ENCODE data around the gene KPNB1.

Gene KPNB1

GRCh38 chr17:47719411-47720152 is 69.9 kb downstream of the KPNB1 start:
- no peak for TF ChIP-seq CTCF (IDR thresholded peaks at IDR 0.05)
- no peak overlapping the region for H3K4me3 ChIP-seq
- peaks cover 0 to 13% (median 7%) of the 10 kb centered on the region in 4 donors for H3K4me1 ChIP-seq
- peaks cover 0 to 91% of the 10 kb centered on the region in 2 donors for H3K27me3 ChIP-seq
- H3K9me3 ChIP-seq = no peaks in the 10 kb centered on the region
- no peaks in the 10 kb centered on the region for H3K36me3 ChIP-seq
- no peak overlapping the region for H3K27ac ChIP-seq
- DNase-seq = no peak
- intact Hi-C loops (cut with DNase I; ENCODE audit: low total_unique reads) = no loop called here

- Histone ChIP-seq H3K27me3 (peaks cover 0 to 91% of the 10 kb centered on the region in 2 donors), H3K27ac (no peak overlapping the region), H3K9me3 (no peaks in the 10 kb centered on the region), H3K4me1 (peaks cover 0 to 13% (median 7%) of the 10 kb centered on the region in 4 donors), H3K4me3 (no peak overlapping the region), H3K36me3 (no peaks in the 10 kb centered on the region)
- TF ChIP-seq CTCF (IDR thresholded peaks at IDR 0.05) = no peak
- intact Hi-C loops (cut with DNase I; ENCODE audit: low total_unique reads) = no loop called here
- no peak for DNase-seq
Measured at GRCh38 chr17:47720196-47720595, 70.5 kb downstream of the KPNB1 start.

- H3K9me3 ChIP-seq = no peaks in the 10 kb centered on the region
- no peak overlapping the region for H3K27ac ChIP-seq
- H3K27me3 ChIP-seq = peaks cover 0 to 91% of the 10 kb centered on the region in 2 donors
- H3K4me3 ChIP-seq = no peak overlapping the region
- H3K36me3 ChIP-seq = no peaks in the 10 kb centered on the region
- no peak for TF ChIP-seq CTCF (IDR thresholded peaks at IDR 0.05)
- peaks cover 0 to 13% (median 7%) of the 10 kb centered on the region in 4 donors for H3K4me1 ChIP-seq
- intact Hi-C loops (cut with DNase I; ENCODE audit: low total_unique reads) = no loop called here
- no peak for DNase-seq
Measured at GRCh38 chr17:47720754-47721533, 71.2 kb downstream of the KPNB1 start.

GRCh38 chr17:47721725-47722124 is 72.0 kb downstream of the KPNB1 start:
- no peaks in the 10 kb centered on the region for H3K9me3 ChIP-seq
- no peak for DNase-seq
- no peak overlapping the region for H3K27ac ChIP-seq
- H3K27me3 ChIP-seq = peaks cover 0 to 90% of the 10 kb centered on the region in 2 donors
- no peaks in the 10 kb centered on the region for H3K36me3 ChIP-seq
- H3K4me1 ChIP-seq = peaks cover 0 to 13% (median 7%) of the 10 kb centered on the region in 4 donors
- TF ChIP-seq CTCF (IDR thresholded peaks at IDR 0.05) = no peak
- intact Hi-C loops (cut with DNase I; ENCODE audit: low total_unique reads) = no loop called here
- H3K4me3 ChIP-seq = no peak overlapping the region

GRCh38 chr17:47724705-47725104 is 75.0 kb downstream of the KPNB1 start:
- Histone ChIP-seq H3K9me3 (no peaks in the 10 kb centered on the region), H3K4me1 (peaks cover 0 to 13% (median 7%) of the 10 kb centered on the region in 4 donors), H3K36me3 (no peaks in the 10 kb centered on the region), H3K4me3 (no peak overlapping the region), H3K27me3 (peaks cover 0 to 87% of the 10 kb centered on the region in 2 donors), H3K27ac (no peak overlapping the region)
- intact Hi-C loops (cut with DNase I; ENCODE audit: low total_unique reads) = no loop called here
- TF ChIP-seq CTCF (IDR thresholded peaks at IDR 0.05) = no peak
- DNase-seq = no peak
